BE2C (cell line): Measurements from ENCODE around the gene FBXW10B.
"Not testable (repeated sequence)": the region's sequence is repeated elsewhere in the genome, so short reads cannot be mapped to it uniquely, and the experiment has no call there.

Experiments used
- DNase-seq: peaks from one replicate; pipeline ENCODE4 v3.0.0-alpha.2; 2020
- H3K27me3 ChIP-seq: fragments of 250-450 bp; sonication (Bioruptor Pico); 2 replicates; pipeline ENCODE4 v1.5.1; 2020; ENCODE audit warnings: mild to moderate bottlenecking
- H3K36me3 ChIP-seq: fragments of 250-450 bp; sonication (Bioruptor Pico); 2 replicates; pipeline ENCODE4 v1.5.1; 2020; ENCODE audit warnings: mild to moderate bottlenecking
- H3K4me1 ChIP-seq: fragments of 250-450 bp; sonication (Bioruptor Pico); 2 replicates; pipeline ENCODE4 v1.5.1; 2020
- H3K4me3 ChIP-seq: 2 replicates; pipeline ENCODE4 v1.5.1; 2011; ENCODE audit warnings: low read depth, low read length
- H3K9me3 ChIP-seq: fragments of 250-450 bp; sonication (Bioruptor Pico); 2 replicates; pipeline ENCODE4 v1.5.1; 2020
- CTCF ChIP-seq: IDR thresholded peaks from 2 replicates; pipeline ENCODE4 v1.5.1; 2012; ENCODE audit warnings: mild to moderate bottlenecking, low read depth, low read length

Gene FBXW10B

GRCh38 chr17:15659236-15659635, 39.7 kb upstream of the FBXW10B start:
- Histone ChIP-seq H3K36me3 (no peaks in the 10 kb centered on the region), H3K4me1 (no peaks in the 10 kb centered on the region), H3K9me3 (no peaks in the 10 kb centered on the region), H3K27me3 (no peaks in the 10 kb centered on the region), H3K4me3 (no peak overlapping the region)
- TF ChIP-seq CTCF = no peak
- DNase-seq = no peak

- Histone ChIP-seq H3K4me1 (no peaks in the 10 kb centered on the region), H3K4me3 (no peak overlapping the region), H3K27me3 (no peaks in the 10 kb centered on the region), H3K9me3 (no peaks in the 10 kb centered on the region), H3K36me3 (no peaks in the 10 kb centered on the region)
- no peak for TF ChIP-seq CTCF
- DNase-seq = no peak
These were observed 38.8 kb upstream of the FBXW10B start for GRCh38 chr17:15658296-15658695.

GRCh38 chr17:15657868-15658267, 38.4 kb upstream of the FBXW10B start:
- no peaks in the 10 kb centered on the region for H3K9me3 ChIP-seq
- no peaks in the 10 kb centered on the region for H3K27me3 ChIP-seq
- no peak for DNase-seq
- no peak for TF ChIP-seq CTCF
- H3K4me3 ChIP-seq = no peak overlapping the region
- H3K4me1 ChIP-seq = no peaks in the 10 kb centered on the region
- H3K36me3 ChIP-seq = no peaks in the 10 kb centered on the region

- Histone ChIP-seq H3K9me3 (no peaks in the 10 kb centered on the region), H3K4me3 (no peak overlapping the region), H3K4me1 (no peaks in the 10 kb centered on the region), H3K36me3 (no peaks in the 10 kb centered on the region), H3K27me3 (no peaks in the 10 kb centered on the region)
- DNase-seq = no peak
- no peak for TF ChIP-seq CTCF
These were observed 35.5 kb upstream of the FBXW10B start for GRCh38 chr17:15654886-15655561.

GRCh38 chr17:15654401-15654800, 34.9 kb upstream of the FBXW10B start:
- H3K27me3 ChIP-seq, H3K9me3 ChIP-seq, DNase-seq, H3K4me3 ChIP-seq, H3K4me1 ChIP-seq, H3K36me3 ChIP-seq: not testable (repeated sequence)

GRCh38 chr17:15652960-15653359, 33.5 kb upstream of the FBXW10B start:
- no peaks in the 10 kb centered on the region for H3K36me3 ChIP-seq
- DNase-seq = no peak
- no peak overlapping the region for H3K4me3 ChIP-seq
- TF ChIP-seq CTCF = no peak
- H3K27me3 ChIP-seq = no peaks in the 10 kb centered on the region
- no peaks in the 10 kb centered on the region for H3K9me3 ChIP-seq
- 0 out of 2 replicates have a peak, but pooled peaks cover 3% of the 10 kb centered on the region for H3K4me1 ChIP-seq

- H3K36me3 ChIP-seq = no peaks in the 10 kb centered on the region
- H3K4me1 ChIP-seq = 0 out of 2 replicates have a peak, but pooled peaks cover 3% of the 10 kb centered on the region
- TF ChIP-seq CTCF = no peak
- H3K4me3 ChIP-seq = peak overlapping the region; percentile 77
- no peaks in the 10 kb centered on the region for H3K9me3 ChIP-seq
- peak; percentile 90 for DNase-seq
- no peaks in the 10 kb centered on the region for H3K27me3 ChIP-seq
These were observed 32.1 kb upstream of the FBXW10B start for GRCh38 chr17:15651583-15652110.
